ENCODE data around the gene CTU2.

CTU2 gene

GRCh38 chr16:88681709-88682451 is 24.4 kb upstream of the CTU2 start:
- peak; percentile 59 for DNase-seq (ENCODE audit: low spot score)

GRCh38 chr16:88684569-88685155 is 21.6 kb upstream of the CTU2 start:
- DNase-seq (ENCODE audit: low spot score) = no peak

GRCh38 chr16:88685156-88686061 is 20.9 kb upstream of the CTU2 start:
- peak; percentile 72 for DNase-seq (ENCODE audit: low spot score)

GRCh38 chr16:88686062-88686438 is 20.3 kb upstream of the CTU2 start:
- peak; percentile 42 for DNase-seq (ENCODE audit: low spot score)

GRCh38 chr16:88686439-88687253 is 19.7 kb upstream of the CTU2 start, which contains the start of gene SNAI3:
SNAI3 (minus strand) TSS chr16:88686507; CDS start chr16:88686406, 101 bp downstream.
- DNase-seq (ENCODE audit: low spot score) = peak; percentile 81

GRCh38 chr16:88687254-88687576 is 19.1 kb upstream of the CTU2 start:
- DNase-seq (ENCODE audit: low spot score) = no peak

DNA sequence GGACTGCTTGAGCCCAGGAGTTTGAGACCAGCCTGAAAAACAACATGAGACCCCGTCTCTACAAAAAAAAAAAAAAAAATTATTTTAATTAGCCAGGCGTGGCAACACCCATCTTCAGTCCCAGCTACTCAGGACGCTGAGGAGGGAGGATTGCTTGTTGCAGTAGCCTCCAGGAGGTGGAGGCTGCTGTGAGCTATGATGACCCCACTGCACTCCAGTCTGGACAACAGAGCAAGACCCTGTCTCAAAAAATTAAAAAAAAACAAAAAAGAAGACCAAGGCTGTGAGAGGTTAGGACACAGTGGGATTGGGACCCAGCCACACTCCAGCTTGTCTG is 18.7 kb upstream of the CTU2 start:
- DNase-seq (ENCODE audit: low spot score) = no peak

DNA sequence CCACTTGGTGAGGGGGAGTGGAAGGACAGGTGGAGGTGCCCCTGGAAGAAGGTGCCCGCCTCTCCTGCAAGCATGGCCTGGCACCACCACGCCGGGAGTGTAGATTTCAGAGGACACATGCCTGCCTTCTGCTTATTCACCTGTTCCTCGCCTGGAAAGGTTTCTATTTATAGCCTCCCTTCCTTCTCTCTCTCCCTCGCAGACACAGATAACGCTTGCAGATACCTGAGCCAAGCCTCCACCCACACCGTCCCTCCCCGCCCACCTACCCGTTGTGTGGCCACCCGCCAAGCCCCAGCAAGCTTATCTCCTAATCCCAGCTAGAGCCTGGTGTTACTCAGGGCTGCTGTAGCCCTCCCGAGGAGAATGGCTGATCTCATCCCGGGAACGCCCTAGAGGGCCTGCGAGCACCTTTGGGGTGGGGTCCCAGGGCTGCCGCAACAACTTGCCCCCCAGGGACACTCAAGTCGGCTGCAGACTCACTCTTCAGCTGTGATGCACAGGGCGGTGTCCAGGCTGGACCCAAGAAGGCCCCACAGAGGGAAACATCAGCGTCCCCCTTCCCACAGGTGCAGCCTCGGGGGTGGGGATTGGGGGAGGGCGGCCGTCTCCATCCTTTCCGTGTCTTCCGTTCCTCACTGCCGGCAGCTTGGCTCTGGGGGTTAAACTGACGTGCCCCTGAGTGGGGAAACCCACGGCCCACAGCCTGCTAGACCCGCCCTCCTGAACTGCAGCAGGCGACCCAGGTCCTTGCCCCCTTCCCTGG is 18.1 kb upstream of the CTU2 start:
- DNase-seq (ENCODE audit: low spot score) = no peak

DNA sequence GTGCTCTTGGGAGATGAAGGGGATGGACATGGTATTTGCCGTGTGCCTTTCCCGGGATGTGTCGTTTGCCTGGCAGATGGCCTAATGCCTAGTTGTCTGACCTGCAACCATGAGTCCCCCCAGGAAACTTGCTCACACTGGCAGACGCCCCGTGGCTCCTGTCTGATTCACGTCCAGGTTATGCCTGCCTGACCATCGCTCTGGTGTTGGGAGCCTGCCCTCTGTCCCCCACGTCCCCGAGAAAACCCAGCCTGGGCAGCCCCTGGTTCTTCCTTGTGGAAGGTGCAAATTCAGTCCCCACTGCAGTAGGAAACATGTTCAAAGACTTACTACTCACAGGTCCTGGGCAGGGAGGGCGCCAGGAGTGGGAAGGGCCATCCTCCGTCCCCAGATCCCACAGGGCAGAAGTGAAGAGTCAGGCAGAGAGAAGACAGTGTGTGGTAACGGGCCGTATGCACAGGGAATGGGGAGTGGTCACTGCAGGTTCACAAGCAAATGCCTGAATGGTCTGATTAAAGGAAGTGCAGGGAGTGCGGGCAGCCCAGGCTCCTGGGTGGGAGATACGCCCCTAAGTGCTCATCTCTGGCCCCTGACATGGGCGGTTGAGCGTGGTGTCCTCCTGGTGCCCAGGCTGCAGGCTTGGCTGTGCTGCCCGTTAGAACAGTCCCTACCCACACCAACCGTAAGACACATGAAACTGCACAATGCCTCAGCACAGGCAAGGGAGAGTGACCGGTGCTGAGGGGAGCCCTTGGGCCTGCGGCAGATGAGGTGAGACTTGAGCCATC is 15.8 kb upstream of the CTU2 start:
- DNase-seq (ENCODE audit: low spot score) = no peak

GRCh38 chr16:88691129-88691813 is 15.0 kb upstream of the CTU2 start:
- no peak for DNase-seq (ENCODE audit: low spot score)

GRCh38 chr16:88691924-88692560 is 14.3 kb upstream of the CTU2 start:
- peak; percentile 66 for DNase-seq (ENCODE audit: low spot score)

DNA sequence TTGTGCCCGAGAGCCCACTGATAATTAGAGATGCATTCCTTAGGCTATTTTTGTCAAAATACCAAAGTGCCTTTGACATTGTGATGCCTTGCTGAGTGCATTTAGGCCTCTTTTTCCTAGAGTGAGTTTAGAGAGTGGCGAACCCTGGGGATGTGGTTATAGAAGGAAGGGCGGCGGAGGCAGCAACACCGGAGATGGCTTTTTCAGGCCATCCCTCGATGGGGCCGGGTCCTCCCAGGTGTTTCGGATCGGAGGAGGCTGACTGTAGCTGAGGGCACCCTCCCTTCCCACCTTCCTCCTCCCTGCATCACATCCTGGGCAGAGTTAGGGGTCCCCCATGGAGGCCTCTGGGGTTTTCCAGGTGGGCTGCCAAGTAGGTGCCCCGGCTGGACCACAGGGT is 13.4 kb upstream of the CTU2 start:
- DNase-seq (ENCODE audit: low spot score) = no peak

DNA sequence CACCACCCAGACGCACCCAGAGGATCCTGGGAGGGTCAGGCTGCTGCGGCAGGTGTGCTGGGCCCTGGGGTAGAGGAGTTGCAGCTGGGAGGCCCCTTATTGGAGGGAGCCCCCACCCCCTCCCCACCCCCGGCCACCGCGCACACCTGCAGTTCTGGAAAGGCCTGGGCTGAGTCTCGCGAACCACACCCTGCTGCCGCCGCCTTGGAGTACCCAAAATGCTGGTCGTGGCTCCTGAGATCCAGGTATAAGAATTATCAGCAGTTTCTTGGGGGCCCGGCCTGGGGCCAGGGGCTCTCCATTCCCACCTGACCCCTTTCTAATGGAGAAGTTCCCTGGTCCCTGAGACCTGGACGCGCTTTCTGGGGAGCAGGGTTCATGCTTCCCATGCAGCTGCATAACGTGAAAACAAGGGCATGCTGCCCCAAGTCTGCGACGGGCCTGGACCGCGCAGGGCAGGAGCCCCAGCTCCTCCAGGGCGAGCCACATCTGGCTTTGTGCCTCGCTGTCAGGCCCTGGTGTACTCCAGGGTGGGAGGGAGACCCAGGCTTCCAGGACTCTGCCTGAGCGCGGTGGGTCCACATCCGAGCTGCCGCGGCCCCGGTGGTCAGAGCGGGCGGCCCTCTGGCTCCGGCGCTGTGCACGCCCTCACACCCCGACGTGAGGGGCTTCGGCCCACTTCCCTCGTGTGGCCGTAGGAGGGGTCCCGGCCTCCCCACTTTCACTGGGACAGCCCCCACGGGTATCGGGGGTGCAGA is 12.7 kb upstream of the CTU2 start:
- no peak for DNase-seq (ENCODE audit: low spot score)

DNA sequence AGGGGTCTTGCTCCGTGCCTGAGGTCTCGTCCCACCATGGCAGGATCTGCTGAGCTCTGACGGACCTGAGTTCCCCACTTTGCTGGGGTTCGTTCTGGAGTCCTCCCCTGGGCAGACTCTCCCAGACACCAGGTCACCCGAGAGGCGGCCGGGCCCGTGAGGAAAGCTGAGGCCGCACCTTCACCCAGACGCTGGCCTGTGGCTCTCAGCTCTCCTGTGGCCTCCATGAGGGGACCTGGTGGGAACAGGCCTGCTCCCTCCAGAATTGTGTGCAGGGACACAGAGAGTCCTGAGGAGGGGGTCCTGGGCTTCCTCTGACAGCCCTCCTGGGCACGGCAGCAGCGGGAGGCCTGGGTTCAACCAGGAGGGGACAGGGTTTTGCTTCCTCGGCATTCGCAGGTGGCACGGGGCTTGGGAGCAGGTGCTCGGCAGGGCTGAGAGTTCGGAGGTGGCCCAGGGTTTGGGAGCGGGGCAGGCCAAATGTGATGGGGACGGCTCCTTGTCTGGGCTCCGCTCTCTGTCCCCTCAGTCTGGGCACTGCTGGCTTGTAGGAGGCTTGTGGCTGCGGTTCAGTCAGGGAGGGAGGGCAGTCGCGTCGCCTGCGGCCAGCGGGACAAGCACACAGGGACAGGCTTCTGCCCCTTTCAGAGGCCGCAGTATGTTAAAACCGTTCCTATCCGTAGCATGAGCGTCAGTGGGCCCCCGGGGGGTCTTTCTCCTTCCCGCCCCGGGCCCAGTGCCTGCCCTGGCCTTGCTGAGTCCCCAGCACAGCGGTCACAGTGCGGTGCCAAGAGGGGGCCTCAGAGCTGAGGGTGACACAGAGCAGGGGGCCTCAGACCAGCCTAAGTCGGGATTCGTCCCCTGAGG is 11.8 kb upstream of the CTU2 start:
- DNase-seq (ENCODE audit: low spot score) = no peak

DNA sequence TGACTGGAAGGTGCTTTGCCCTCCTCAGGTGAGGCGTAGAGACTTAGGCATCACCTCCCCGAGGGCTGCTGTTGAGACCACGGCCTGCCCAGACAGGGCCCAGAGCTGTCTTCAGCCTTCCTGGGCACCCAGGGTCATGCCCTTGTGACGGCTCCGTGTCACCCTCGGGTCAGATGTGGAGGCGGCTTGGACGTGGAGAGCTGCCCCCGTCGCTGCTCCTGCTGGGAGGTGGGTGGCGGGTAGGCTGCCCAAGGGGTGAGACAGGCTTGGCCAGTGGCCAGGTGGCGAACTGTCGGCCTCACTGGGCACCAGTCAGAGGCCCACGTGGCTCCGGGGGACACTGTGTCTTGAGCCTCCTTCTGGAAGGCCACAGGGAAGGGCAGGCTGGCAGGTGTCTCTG is 11.1 kb upstream of the CTU2 start:
- DNase-seq (ENCODE audit: low spot score) = no peak

- no peak for DNase-seq (ENCODE audit: low spot score)
Observed at GRCh38 chr16:88695753-88696152, 10.6 kb upstream of the CTU2 start.

DNA sequence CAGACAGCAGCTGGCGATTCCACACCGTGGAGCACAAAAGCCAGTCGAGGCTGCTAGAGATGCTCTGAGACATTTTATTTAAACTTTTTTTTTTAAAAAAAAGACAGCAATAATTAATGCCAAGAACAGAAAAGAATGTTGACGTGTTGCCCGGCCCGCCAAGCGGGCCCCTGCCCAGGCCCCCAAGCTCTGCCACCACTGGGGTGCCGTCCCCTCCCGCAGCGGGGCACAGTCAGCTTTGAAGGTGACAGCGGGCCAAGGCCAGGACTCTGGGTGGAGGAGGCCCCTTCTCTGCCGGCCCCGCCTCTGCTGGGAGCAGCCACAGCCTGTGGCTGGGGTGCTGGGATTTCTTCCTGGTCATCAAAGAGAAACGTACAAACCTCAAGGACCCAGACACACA is 9.9 kb upstream of the CTU2 start:
- no peak for DNase-seq (ENCODE audit: low spot score)

All from CD4-positive, alpha-beta T cell treated with Interleukin-2 at 100 ng/mL for 4 hours (primary cell).